Mesenchymal stem cell (in vitro differentiated cells and primary cell): ENCODE data around the gene LENG8.
A peak's percentile ranks its signal among the peaks of the same experiment; 100 is the strongest.

Source experiments
- DNase-seq: peaks from one replicate; pipeline ENCODE4 v3.0.0-alpha.2; 2013
- H2AFZ ChIP-seq: one replicate; pipeline ENCODE4 v1.6.1; 2013; ENCODE audit warnings: low read depth, mild to moderate bottlenecking, control low read depth, inconsistent platforms, low read length, moderate library complexity
- H2AK5ac ChIP-seq: 2 replicates; pipeline ENCODE4 v1.6.1; 2013; ENCODE audit warnings: low read length, moderate library complexity, mild to moderate bottlenecking, inconsistent platforms; ENCODE audit not compliant: severe bottlenecking
- H2BK120ac ChIP-seq: one replicate; pipeline ENCODE4 v1.6.1; 2013; ENCODE audit warnings: low read depth, mild to moderate bottlenecking, inconsistent platforms, low read length, moderate library complexity
- H2BK12ac ChIP-seq, 2 experiments: one replicate each; pipeline ENCODE4 v1.6.1; 2013; ENCODE audit warnings: inconsistent platforms in 2 of 2, low read length in 2 of 2, mild to moderate bottlenecking in 2 of 2, moderate library complexity in 2 of 2, control low read depth in 1 of 2
- H2BK15ac ChIP-seq: one replicate; pipeline ENCODE4 v1.6.1; 2013; ENCODE audit warnings: mild to moderate bottlenecking, low read depth, inconsistent platforms; ENCODE audit not compliant: poor library complexity, severe bottlenecking
- H2BK5ac ChIP-seq: 2 replicates; pipeline ENCODE4 v1.6.1; 2013; ENCODE audit warnings: low read depth, mild to moderate bottlenecking, low read length, control low read depth, inconsistent platforms; ENCODE audit not compliant: poor library complexity, severe bottlenecking
- H3K14ac ChIP-seq, 2 experiments: one replicate each; pipeline ENCODE4 v1.6.1; 2013; ENCODE audit warnings: inconsistent platforms in 2 of 2, low read length in 2 of 2, control low read depth in 1 of 2, mild to moderate bottlenecking in 1 of 2, moderate library complexity in 1 of 2
- H3K18ac ChIP-seq, 2 experiments: one replicate each; pipeline ENCODE4 v1.6.1; 2013; ENCODE audit warnings: inconsistent platforms in 2 of 2, low read length in 2 of 2, control low read depth in 1 of 2, low read depth in 1 of 2, mild to moderate bottlenecking in 1 of 2
- H3K23ac ChIP-seq, 2 experiments: one replicate each; pipeline ENCODE4 v1.6.1; 2013; ENCODE audit warnings: inconsistent platforms in 2 of 2, low read length in 2 of 2, mild to moderate bottlenecking in 2 of 2, moderate library complexity in 2 of 2, control low read depth in 1 of 2
- H3K27ac ChIP-seq: 2 replicates; pipeline ENCODE4 v1.5.1; 2013; ENCODE audit warnings: mild to moderate bottlenecking, moderate library complexity, low read length, control low read depth, inconsistent platforms; ENCODE audit not compliant: poor library complexity, severe bottlenecking
- H3K27me3 ChIP-seq, 2 experiments: 2 replicates each; pipeline versions ENCODE4 v1.6.1 to v1.7.0; 2013; ENCODE audit warnings: low read length in 2 of 2, mild to moderate bottlenecking in 2 of 2, moderate library complexity in 2 of 2, control low read depth in 1 of 2, inconsistent platforms in 1 of 2; ENCODE audit not compliant: control insufficient read depth in 1 of 2, insufficient read depth in 1 of 2
- H3K36me3 ChIP-seq, 2 experiments: 2 replicates each; pipeline versions ENCODE4 v1.6.1 to v1.7.0; 2013; ENCODE audit warnings: low read length in 2 of 2, control low read depth in 1 of 2, inconsistent platforms in 1 of 2, low read depth in 1 of 2, mild to moderate bottlenecking in 1 of 2; ENCODE audit not compliant: insufficient read depth in 2 of 2, control insufficient read depth in 1 of 2
- H3K4ac ChIP-seq, 2 experiments: one replicate each; pipeline ENCODE4 v1.6.1; 2013; ENCODE audit warnings: inconsistent platforms in 2 of 2, low read length in 2 of 2, mild to moderate bottlenecking in 2 of 2, moderate library complexity in 2 of 2, control low read depth in 1 of 2, low read depth in 1 of 2
- H3K4me1 ChIP-seq: 2 replicates; pipeline ENCODE4 v1.6.1; 2013; ENCODE audit warnings: low read depth, low read length, control low read depth; ENCODE audit not compliant: control insufficient read depth, insufficient read depth
- H3K4me2 ChIP-seq: 2 replicates; pipeline ENCODE4 v1.6.1; 2013; ENCODE audit warnings: low read length, mild to moderate bottlenecking, inconsistent platforms; ENCODE audit not compliant: poor library complexity, severe bottlenecking
- H3K4me3 ChIP-seq, 2 experiments: 2 replicates each; pipeline versions ENCODE4 v1.5.1 to v1.7.0; 2013; ENCODE audit warnings: low read length in 2 of 2, mild to moderate bottlenecking in 2 of 2, control low read depth in 1 of 2, low read depth in 1 of 2; ENCODE audit not compliant: insufficient read depth in 1 of 2
- H3K79me1 ChIP-seq: replicated peaks from 2 replicates; pipeline ENCODE4 v1.6.1; 2013; ENCODE audit warnings: mild to moderate bottlenecking, control low read depth, low read length, inconsistent platforms; ENCODE audit not compliant: poor library complexity, severe bottlenecking
- H3K9ac ChIP-seq: 2 replicates; pipeline ENCODE4 v1.7.0; 2013; ENCODE audit warnings: mild to moderate bottlenecking, low read length, moderate library complexity
- H3K9me3 ChIP-seq: 2 replicates; pipeline ENCODE4 v1.7.0; 2013; ENCODE audit warnings: mild to moderate bottlenecking, low read length; ENCODE audit not compliant: control insufficient read depth
- H4K8ac ChIP-seq: one replicate; pipeline ENCODE4 v1.6.1; 2013; ENCODE audit warnings: inconsistent platforms, mild to moderate bottlenecking, low read length, moderate library complexity
- H4K91ac ChIP-seq: one replicate; pipeline ENCODE4 v1.6.1; 2013; ENCODE audit warnings: mild to moderate bottlenecking, low read length, inconsistent platforms
- WGBS: methylation state at CpG from one replicate; pipeline ENCODE4 v1.1.7; 2013; ENCODE audit warnings: mixed read lengths; 5-methylcytosine and 5-hydroxymethylcytosine counted together

Gene LENG8

DNA sequence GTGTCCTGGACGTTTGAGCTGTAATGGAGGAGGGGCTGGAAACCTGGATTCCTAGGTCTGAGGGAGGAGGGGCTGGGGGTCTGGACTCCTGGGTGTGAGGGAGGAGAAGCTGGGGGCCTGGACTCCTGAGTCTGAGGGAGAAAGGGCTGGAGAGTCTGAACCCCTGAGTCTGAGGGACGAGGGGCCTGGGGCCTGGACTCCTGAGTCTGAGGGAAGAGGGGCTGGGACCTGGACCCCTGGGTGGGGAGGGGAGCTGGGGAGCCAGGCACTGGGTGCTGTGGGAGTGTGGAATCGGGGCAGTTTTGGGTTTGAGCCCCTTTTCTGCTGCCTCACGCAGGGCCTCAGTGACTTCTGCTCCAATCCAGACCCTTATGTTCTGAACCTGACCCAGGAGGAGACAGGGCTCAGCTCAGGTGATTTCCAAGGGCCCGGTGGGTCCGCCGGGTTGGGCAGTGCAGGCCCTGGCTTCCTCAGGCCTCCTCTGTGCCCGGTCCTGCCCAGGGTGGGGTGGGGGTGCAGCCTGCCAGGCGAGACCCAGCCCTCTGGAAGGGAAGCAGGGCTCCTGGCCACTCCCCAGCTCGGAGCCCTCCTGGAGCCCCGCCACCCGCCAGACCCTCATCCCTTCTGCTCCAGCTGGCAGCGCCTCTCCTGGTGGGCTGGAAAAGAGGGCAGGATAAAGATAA lies 19.3 kb upstream of the LENG8 start:
- Histone ChIP-seq H3K9ac (no peak overlapping the region), H3K14ac (no peak overlapping the region), H3K4me1 (peaks cover 25% of the 10 kb centered on the region), H3K79me1 (peaks cover under 1% of the 10 kb centered on the region), H4K91ac (peak overlapping the region; percentile 28), H2BK12ac (no peak overlapping the region), H3K23ac (no peak overlapping the region), H2BK15ac (no peak overlapping the region), H2BK120ac (no peak overlapping the region), H4K8ac (peak overlapping the region; percentile 9), H3K4ac (no peak overlapping the region), H3K27ac (no peak overlapping the region), H2AFZ (no peak overlapping the region), H3K27me3 (peaks cover 19 to 38% of the 10 kb centered on the region in 2 experiments), H3K4me3 (no peak overlapping the region), H3K9me3 (no peaks in the 10 kb centered on the region), H2AK5ac (no peak overlapping the region), H3K18ac (no peak overlapping the region), H3K36me3 (peaks cover 4 to 11% of the 10 kb centered on the region in 2 experiments), H2BK5ac (no peak overlapping the region), H3K4me2 (no peak overlapping the region)
- no peak for DNase-seq
- WGBS = 71% methylated on average over 13 of the region's 13 CpGs

DNA sequence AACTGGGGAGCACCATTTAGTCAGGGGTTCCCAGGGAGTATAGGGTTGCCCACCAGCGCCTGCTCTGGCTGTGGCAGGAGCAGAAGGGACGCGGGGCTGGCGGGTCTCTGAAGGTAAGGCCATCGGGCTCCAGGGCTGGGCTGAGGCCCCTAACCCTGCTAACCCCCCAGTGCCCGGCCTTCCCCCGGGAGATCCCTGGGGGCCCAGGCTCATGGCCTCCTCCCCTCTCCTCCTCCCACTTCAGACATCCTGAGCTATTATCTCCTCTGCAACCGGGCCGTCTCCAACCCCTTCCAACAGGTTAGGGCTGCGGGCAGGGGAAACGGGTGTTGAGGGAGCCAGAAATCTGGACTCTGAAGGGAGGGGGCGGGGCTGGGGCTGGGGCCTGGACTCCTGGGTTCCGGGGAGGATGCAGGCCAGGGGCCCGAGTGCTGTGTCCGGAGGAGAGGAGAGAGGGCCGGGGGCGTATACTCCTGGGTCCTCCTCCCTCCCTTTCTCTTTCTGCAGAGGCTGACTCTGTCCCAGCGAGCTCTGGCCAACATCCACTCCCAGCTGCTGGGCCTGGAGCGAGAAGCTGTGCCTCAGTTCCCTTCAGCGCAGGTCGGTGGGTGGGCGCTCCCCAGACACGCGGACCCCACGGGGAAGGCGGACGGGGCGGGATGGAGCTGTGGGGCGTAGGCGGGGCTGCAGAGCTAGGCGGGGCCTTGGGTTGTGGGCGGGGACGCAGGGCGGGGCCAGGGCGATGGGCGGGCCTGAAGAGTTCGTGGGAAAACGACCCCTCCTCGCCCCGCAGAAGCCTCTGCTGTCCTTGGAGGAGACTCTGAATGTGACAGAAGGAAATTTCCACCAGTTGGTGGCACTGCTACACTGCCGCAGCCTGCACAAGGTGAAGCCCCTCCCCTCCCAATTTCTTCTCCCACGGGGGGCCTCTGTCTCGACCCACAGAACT lies 18.4 kb upstream of the LENG8 start:
- H3K18ac ChIP-seq = no peak overlapping the region
- no peak overlapping the region for H3K14ac ChIP-seq
- peaks cover 4 to 20% of the 10 kb centered on the region in 2 experiments for H3K36me3 ChIP-seq
- no peak overlapping the region for H2AK5ac ChIP-seq
- peaks cover 28% of the 10 kb centered on the region for H3K4me1 ChIP-seq
- H3K27me3 ChIP-seq = peaks cover 19 to 37% of the 10 kb centered on the region in 2 experiments
- H3K9ac ChIP-seq = no peak overlapping the region
- peak overlapping the region; percentile 20 for H2BK120ac ChIP-seq
- H3K23ac ChIP-seq = peak overlapping the region in 1 of 2 experiments; percentile 34
- no peaks in the 10 kb centered on the region for H3K9me3 ChIP-seq
- H3K4ac ChIP-seq = peak overlapping the region in 1 of 2 experiments; percentile 35
- WGBS = 7% methylated on average over 30 of the region's 43 CpGs
- H2AFZ ChIP-seq = peak overlapping the region; percentile 54
- no peak overlapping the region for H3K4me3 ChIP-seq
- H3K79me1 ChIP-seq = peaks cover 4% of the 10 kb centered on the region
- no peak overlapping the region for H2BK5ac ChIP-seq
- H2BK15ac ChIP-seq = no peak overlapping the region
- no peak overlapping the region for H4K8ac ChIP-seq
- H3K27ac ChIP-seq = no peak overlapping the region
- H4K91ac ChIP-seq = no peak overlapping the region
- H2BK12ac ChIP-seq = peak overlapping the region in 1 of 2 experiments; percentile 37
- peak; percentile 68 for DNase-seq
- peak overlapping the region; percentile 53 for H3K4me2 ChIP-seq

DNA sequence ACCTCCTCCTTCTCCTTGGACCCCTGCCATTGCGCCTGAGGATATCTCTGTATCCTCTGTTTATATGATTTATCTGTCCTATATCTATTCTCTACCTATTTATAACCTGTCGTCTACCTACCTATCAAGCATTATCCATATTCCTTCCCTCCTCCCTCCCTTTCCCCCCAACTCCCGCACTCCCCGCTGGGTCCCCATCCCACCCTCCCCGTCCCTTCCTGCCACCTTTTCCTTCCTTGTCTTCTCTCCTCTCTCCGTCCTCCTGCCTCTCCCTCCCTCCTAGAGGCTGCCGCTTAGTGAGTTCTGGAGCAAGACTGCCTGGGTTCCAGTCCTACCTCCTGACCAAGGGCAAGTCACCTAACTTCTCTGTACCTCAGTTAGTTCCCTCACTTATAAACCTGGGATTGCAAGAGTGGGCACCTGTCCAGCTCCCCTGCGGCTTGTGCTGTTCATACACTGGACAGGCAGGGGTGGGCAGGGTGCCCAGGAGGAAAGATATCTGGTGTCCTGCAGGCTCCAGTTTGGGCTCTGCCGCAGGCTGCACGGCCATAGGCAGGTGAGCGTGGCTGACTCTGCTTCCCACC lies 17.7 kb upstream of the LENG8 start:
- Histone ChIP-seq H2BK120ac (no peak overlapping the region), H3K4me3 (no peak overlapping the region), H3K27me3 (peaks cover 19 to 32% of the 10 kb centered on the region in 2 experiments), H2BK12ac (no peak overlapping the region), H3K18ac (no peak overlapping the region), H3K23ac (no peak overlapping the region), H2AK5ac (no peak overlapping the region), H3K9me3 (no peaks in the 10 kb centered on the region), H4K8ac (no peak overlapping the region), H2BK5ac (no peak overlapping the region), H3K4me2 (no peak overlapping the region), H3K27ac (no peak overlapping the region), H2AFZ (no peak overlapping the region), H3K4ac (no peak overlapping the region), H4K91ac (no peak overlapping the region), H3K79me1 (peaks cover 10% of the 10 kb centered on the region), H2BK15ac (no peak overlapping the region), H3K4me1 (peaks cover 36% of the 10 kb centered on the region), H3K36me3 (peaks cover 4 to 23% of the 10 kb centered on the region in 2 experiments), H3K14ac (no peak overlapping the region), H3K9ac (no peak overlapping the region)
- WGBS = 55% methylated on average over 9 of the region's 11 CpGs
- no peak for DNase-seq
